Measurements from ENCODE around the gene UNC5A. TPM values are rescaled to one million over a fixed set of nuclear protein-coding genes. Genes with fewer than 3 reads are reported as not detected.

Gene UNC5A
- total RNA-seq, 1 experiment from 2014 or later = 0.07 TPM

DNA sequence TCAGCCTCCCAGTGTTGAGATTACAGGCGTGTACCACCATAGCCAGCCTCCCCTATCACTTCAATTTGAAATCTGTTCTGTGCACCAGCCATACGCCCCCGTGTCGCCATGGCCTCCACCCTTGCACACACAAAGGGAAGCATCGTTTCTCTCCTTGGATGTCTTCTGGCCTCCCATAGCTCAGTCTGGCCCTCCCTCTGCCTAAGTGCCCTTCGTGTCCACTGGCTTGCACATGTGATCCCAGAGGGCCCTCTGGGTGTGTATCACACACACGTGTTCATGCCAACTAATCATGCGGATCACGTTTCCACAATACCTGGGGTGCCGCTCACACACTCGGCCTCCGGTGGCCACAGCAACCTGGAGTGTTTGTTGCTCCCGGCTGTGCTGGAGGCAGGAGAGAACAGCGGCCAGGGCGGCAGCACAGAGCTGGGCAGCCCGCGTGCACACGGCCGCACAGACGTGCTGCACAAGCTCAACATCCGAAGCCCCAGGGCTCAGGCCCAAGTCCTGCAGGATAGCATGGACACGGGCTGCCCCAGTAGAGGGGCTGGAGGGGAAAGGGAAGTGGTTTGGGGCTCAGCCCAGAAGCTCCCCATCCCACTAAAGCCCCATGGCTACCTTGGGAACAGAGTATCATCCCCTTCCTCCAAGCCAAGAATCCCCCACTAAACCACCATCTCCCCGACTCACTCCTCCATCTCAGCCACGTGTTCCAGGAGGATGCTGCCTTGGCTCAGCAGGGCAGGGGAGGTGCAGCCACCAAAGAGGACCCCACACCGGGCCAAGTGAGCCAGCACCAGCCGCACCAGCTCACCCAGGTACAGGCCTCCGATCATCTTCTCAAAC lies 77.9 kb downstream of the UNC5A start:
- DNase-seq (no peak), ATAC-seq (no peak)
- Histone ChIP-seq H3K27ac (ENCODE audit: low read length) (no peak overlapping the region), H3F3A (ENCODE audit: low read length, unreplicated experiment) (no peaks in the 10 kb centered on the region), H4K20me1 (ENCODE audit: low read length) (no peaks in the 10 kb centered on the region), H3K9me3 (ENCODE audit: low read length) (no peaks in the 10 kb centered on the region), H3K9ac (ENCODE audit: low read length) (no peak overlapping the region), H3K79me2 (ENCODE audit: low read length) (no peaks in the 10 kb centered on the region), H3K4me2 (ENCODE audit: low read length) (no peak overlapping the region), H3K27me3 (ENCODE audit: low read length) (no peaks in the 10 kb centered on the region; the same call in 1 of the 2 replicates), H3K9me2 (replicated peaks; ENCODE audit: low read length) (no peaks in the 10 kb centered on the region), H2AFZ (ENCODE audit: low read length) (no peak overlapping the region), H3K4me3 (ENCODE audit: low read length) (no peak overlapping the region), H3K4me1 (ENCODE audit: insufficient read depth, low read length) (no peaks in the 10 kb centered on the region), H3K36me3 (ENCODE audit: low read depth, low read length) (no peaks in the 10 kb centered on the region)
- TF ChIP-seq EZH2phosphoT487 (IDR thresholded peaks at IDR 0.05; ENCODE audit: borderline replicate concordance, low read length) = no peak
- no peak for TF ChIP-seq EZH2 (IDR thresholded peaks at IDR 0.05; ENCODE audit: low read length, unreplicated experiment)
- TF ChIP-seq, protein P1, sequence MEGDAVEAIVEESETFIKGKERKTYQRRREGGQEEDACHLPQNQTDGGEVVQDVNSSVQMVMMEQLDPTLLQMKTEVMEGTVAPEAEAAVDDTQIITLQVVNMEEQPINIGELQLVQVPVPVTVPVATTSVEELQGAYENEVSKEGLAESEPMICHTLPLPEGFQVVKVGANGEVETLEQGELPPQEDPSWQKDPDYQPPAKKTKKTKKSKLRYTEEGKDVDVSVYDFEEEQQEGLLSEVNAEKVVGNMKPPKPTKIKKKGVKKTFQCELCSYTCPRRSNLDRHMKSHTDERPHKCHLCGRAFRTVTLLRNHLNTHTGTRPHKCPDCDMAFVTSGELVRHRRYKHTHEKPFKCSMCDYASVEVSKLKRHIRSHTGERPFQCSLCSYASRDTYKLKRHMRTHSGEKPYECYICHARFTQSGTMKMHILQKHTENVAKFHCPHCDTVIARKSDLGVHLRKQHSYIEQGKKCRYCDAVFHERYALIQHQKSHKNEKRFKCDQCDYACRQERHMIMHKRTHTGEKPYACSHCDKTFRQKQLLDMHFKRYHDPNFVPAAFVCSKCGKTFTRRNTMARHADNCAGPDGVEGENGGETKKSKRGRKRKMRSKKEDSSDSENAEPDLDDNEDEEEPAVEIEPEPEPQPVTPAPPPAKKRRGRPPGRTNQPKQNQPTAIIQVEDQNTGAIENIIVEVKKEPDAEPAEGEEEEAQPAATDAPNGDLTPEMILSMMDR (conservative IDR thresholded peaks at IDR 0.05; ENCODE audit: low read depth, low read length) = no peak
- intact Hi-C loops (cut with micrococcal nuclease) = no loop called here
- ChIA-PET CTCF (no interaction called here), POLR2A (ENCODE audit: unreplicated experiment) (no interaction called here)
- no TSS peak for BruUV-seq (replicated peaks)

DNA sequence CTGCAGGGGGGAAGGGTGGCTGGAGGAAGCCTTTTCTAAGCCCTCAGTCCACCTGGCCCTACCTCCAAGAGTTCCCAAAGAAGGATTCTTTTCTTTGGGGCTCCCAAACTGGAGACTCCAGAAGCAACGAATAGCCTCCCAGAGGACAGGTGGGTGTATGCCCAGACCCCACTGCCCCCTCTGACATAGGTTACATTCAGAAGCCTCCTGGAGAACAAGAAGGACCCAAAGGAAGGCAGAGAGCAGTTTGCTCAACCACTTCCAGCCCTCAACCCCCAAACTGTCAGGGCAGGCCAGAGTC lies 78.5 kb downstream of the UNC5A start:
- no peak for DNase-seq
- no peak for ATAC-seq
- no peaks in the 10 kb centered on the region; the same call in 1 of the 2 replicates for H3K27me3 ChIP-seq (ENCODE audit: low read length)
- H3F3A ChIP-seq (ENCODE audit: low read length, unreplicated experiment) = no peaks in the 10 kb centered on the region
- no peaks in the 10 kb centered on the region for H3K4me1 ChIP-seq (ENCODE audit: insufficient read depth, low read length)
- H2AFZ ChIP-seq (ENCODE audit: low read length) = no peak overlapping the region
- ChIA-PET CTCF (no interaction called here), POLR2A (ENCODE audit: unreplicated experiment) (no interaction called here)
- no peaks in the 10 kb centered on the region for H3K36me3 ChIP-seq (ENCODE audit: low read depth, low read length)
- no peaks in the 10 kb centered on the region for H3K9me2 ChIP-seq (replicated peaks; ENCODE audit: low read length)
- TF ChIP-seq, protein P1 (conservative IDR thresholded peaks at IDR 0.05; ENCODE audit: low read depth, low read length) = no peak
- no peak for TF ChIP-seq EZH2phosphoT487 (IDR thresholded peaks at IDR 0.05; ENCODE audit: borderline replicate concordance, low read length)
- no peak for TF ChIP-seq EZH2 (IDR thresholded peaks at IDR 0.05; ENCODE audit: low read length, unreplicated experiment)
- no peaks in the 10 kb centered on the region for H4K20me1 ChIP-seq (ENCODE audit: low read length)
- no peaks in the 10 kb centered on the region for H3K9me3 ChIP-seq (ENCODE audit: low read length)
- H3K9ac ChIP-seq (ENCODE audit: low read length) = no peak overlapping the region
- H3K4me2 ChIP-seq (ENCODE audit: low read length) = no peak overlapping the region
- H3K27ac ChIP-seq (ENCODE audit: low read length) = no peak overlapping the region
- no peak overlapping the region for H3K4me3 ChIP-seq (ENCODE audit: low read length)
- no TSS peak for BruUV-seq (replicated peaks)
- intact Hi-C loops (cut with micrococcal nuclease) = no loop called here
- H3K79me2 ChIP-seq (ENCODE audit: low read length) = no peaks in the 10 kb centered on the region

All from PC-3 (cell line).